ENCODE results near the gene SPRYD3.
"Not testable (repeated sequence)": the region's sequence is repeated elsewhere in the genome, so short reads cannot be mapped to it uniquely, and the experiment has no call there.

SPRYD3 gene

GRCh38 chr12:53097564-53098353, 18.6 kb upstream of the SPRYD3 start, which contains the start of gene IGFBP6:
IGFBP6 (plus strand) TSS chr12:53097667; CDS start chr12:53097718, 51 bp downstream.
- peak within 1 kb of the TSS; percentile 67 for H3K4me3 Mint-ChIP-seq
- no peaks in the 10 kb centered on the region for H3K9me3 Mint-ChIP-seq
- no peak within 1 kb of the TSS for H3K27ac Mint-ChIP-seq (ENCODE audit: low read depth)
- peaks cover 45% of the 10 kb centered on the region for H3K4me1 Mint-ChIP-seq
- H3K36me3 Mint-ChIP-seq (ENCODE audit: insufficient read depth), result peaks cover 1% of the 10 kb centered on the region
- DNase-seq (ENCODE audit: low spot score in 2 of 2) (peak; percentile 26 to 33), ATAC-seq (replicated peaks; ENCODE audit: extremely low read depth, poor library complexity, severe bottlenecking) (peak; percentile 61)
- H3K27me3 Mint-ChIP-seq, result no peaks in the 10 kb centered on the region

- H3K4me3 Mint-ChIP-seq, result peak overlapping the region; percentile 67
- H3K27me3 Mint-ChIP-seq, result peaks cover 5% of the 10 kb centered on the region
- peaks cover 39% of the 10 kb centered on the region for H3K4me1 Mint-ChIP-seq
- H3K27ac Mint-ChIP-seq (ENCODE audit: low read depth), result no peak overlapping the region
- no peak for ATAC-seq (replicated peaks; ENCODE audit: extremely low read depth, poor library complexity, severe bottlenecking)
- no peak for DNase-seq (ENCODE audit: low spot score in 2 of 2)
- H3K36me3 Mint-ChIP-seq (ENCODE audit: insufficient read depth), result peaks cover 1% of the 10 kb centered on the region
- H3K9me3 Mint-ChIP-seq, result no peaks in the 10 kb centered on the region
These were observed 18.0 kb upstream of the SPRYD3 start for GRCh38 chr12:53097207-53097563.

- H3K27me3 Mint-ChIP-seq, result peaks cover 10% of the 10 kb centered on the region
- no peak for ATAC-seq (replicated peaks; ENCODE audit: extremely low read depth, poor library complexity, severe bottlenecking)
- H3K4me1 Mint-ChIP-seq, result peaks cover 35% of the 10 kb centered on the region
- no peak overlapping the region for H3K27ac Mint-ChIP-seq (ENCODE audit: low read depth)
- peak overlapping the region; percentile 67 for H3K4me3 Mint-ChIP-seq
- H3K36me3 Mint-ChIP-seq (ENCODE audit: insufficient read depth), result peaks cover 1% of the 10 kb centered on the region
- no peaks in the 10 kb centered on the region for H3K9me3 Mint-ChIP-seq
- DNase-seq (ENCODE audit: low spot score in 2 of 2), result no peak
These were observed 17.6 kb upstream of the SPRYD3 start for GRCh38 chr12:53096759-53097158.

- no peak for ATAC-seq (replicated peaks; ENCODE audit: extremely low read depth, poor library complexity, severe bottlenecking)
- Mint-ChIP-seq H3K27me3 (peaks cover 13% of the 10 kb centered on the region), H3K4me3 (peak overlapping the region; percentile 41), H3K9me3 (no peaks in the 10 kb centered on the region), H3K4me1 (peaks cover 35% of the 10 kb centered on the region), H3K27ac (ENCODE audit: low read depth) (no peak overlapping the region), H3K36me3 (ENCODE audit: insufficient read depth) (peaks cover 1% of the 10 kb centered on the region)
- no peak for DNase-seq (ENCODE audit: low spot score in 2 of 2)
These were observed 17.0 kb upstream of the SPRYD3 start for GRCh38 chr12:53096089-53096741.

GRCh38 chr12:53095596-53095895, 16.4 kb upstream of the SPRYD3 start:
- H3K4me3 Mint-ChIP-seq; DNase-seq (ENCODE audit: low spot score in 2 of 2); H3K27ac Mint-ChIP-seq (ENCODE audit: low read depth); H3K9me3 Mint-ChIP-seq; ATAC-seq (replicated peaks; ENCODE audit: extremely low read depth, poor library complexity, severe bottlenecking); H3K36me3 Mint-ChIP-seq (ENCODE audit: insufficient read depth): not testable (repeated sequence)
- H3K27me3 Mint-ChIP-seq, result peaks cover 13% of the 10 kb centered on the region
- H3K4me1 Mint-ChIP-seq, result peaks cover 35% of the 10 kb centered on the region

GRCh38 chr12:53094796-53095595, 15.8 kb upstream of the SPRYD3 start:
- H3K36me3 Mint-ChIP-seq (ENCODE audit: insufficient read depth); DNase-seq (ENCODE audit: low spot score in 2 of 2); H3K9me3 Mint-ChIP-seq; H3K4me3 Mint-ChIP-seq; ATAC-seq (replicated peaks; ENCODE audit: extremely low read depth, poor library complexity, severe bottlenecking); H3K27ac Mint-ChIP-seq (ENCODE audit: low read depth): not testable (repeated sequence)
- Mint-ChIP-seq H3K27me3 (peaks cover 13% of the 10 kb centered on the region), H3K4me1 (peaks cover 35% of the 10 kb centered on the region)

- ATAC-seq (replicated peaks; ENCODE audit: extremely low read depth, poor library complexity, severe bottlenecking) (no peak), DNase-seq (ENCODE audit: low spot score in 2 of 2) (no peak)
- Mint-ChIP-seq H3K4me3 (no peak overlapping the region), H3K4me1 (peaks cover 32% of the 10 kb centered on the region), H3K9me3 (no peaks in the 10 kb centered on the region), H3K36me3 (ENCODE audit: insufficient read depth) (peaks cover under 1% of the 10 kb centered on the region), H3K27me3 (peaks cover 13% of the 10 kb centered on the region), H3K27ac (ENCODE audit: low read depth) (no peak overlapping the region)
These were observed 15.2 kb upstream of the SPRYD3 start for GRCh38 chr12:53094394-53094787.

- Mint-ChIP-seq H3K27ac (ENCODE audit: low read depth) (no peak overlapping the region), H3K4me3 (no peak overlapping the region), H3K4me1 (peaks cover 27% of the 10 kb centered on the region), H3K9me3 (no peaks in the 10 kb centered on the region), H3K36me3 (ENCODE audit: insufficient read depth) (no peaks in the 10 kb centered on the region), H3K27me3 (peaks cover 13% of the 10 kb centered on the region)
- DNase-seq (ENCODE audit: low spot score in 2 of 2) (no peak), ATAC-seq (replicated peaks; ENCODE audit: extremely low read depth, poor library complexity, severe bottlenecking) (no peak)
These were observed 14.7 kb upstream of the SPRYD3 start for GRCh38 chr12:53093777-53094393.

GRCh38 chr12:53091756-53092155, 12.6 kb upstream of the SPRYD3 start:
- DNase-seq (ENCODE audit: low spot score in 2 of 2), result no peak
- Mint-ChIP-seq H3K4me1 (peaks cover 6% of the 10 kb centered on the region), H3K9me3 (no peaks in the 10 kb centered on the region), H3K36me3 (ENCODE audit: insufficient read depth) (no peaks in the 10 kb centered on the region), H3K4me3 (no peak overlapping the region), H3K27ac (ENCODE audit: low read depth) (no peak overlapping the region), H3K27me3 (peaks cover 13% of the 10 kb centered on the region)
- no peak for ATAC-seq (replicated peaks; ENCODE audit: extremely low read depth, poor library complexity, severe bottlenecking)

GRCh38 chr12:53090554-53090953, 11.4 kb upstream of the SPRYD3 start:
- no peak overlapping the region for H3K4me3 Mint-ChIP-seq
- H3K36me3 Mint-ChIP-seq (ENCODE audit: insufficient read depth), result no peaks in the 10 kb centered on the region
- no peaks in the 10 kb centered on the region for H3K4me1 Mint-ChIP-seq
- DNase-seq (ENCODE audit: low spot score in 2 of 2) (no peak), ATAC-seq (replicated peaks; ENCODE audit: extremely low read depth, poor library complexity, severe bottlenecking) (no peak)
- no peak overlapping the region for H3K27ac Mint-ChIP-seq (ENCODE audit: low read depth)
- no peaks in the 10 kb centered on the region for H3K9me3 Mint-ChIP-seq
- H3K27me3 Mint-ChIP-seq, result peaks cover 19% of the 10 kb centered on the region

GRCh38 chr12:53090105-53090504, 10.9 kb upstream of the SPRYD3 start:
- Mint-ChIP-seq H3K9me3 (no peaks in the 10 kb centered on the region), H3K36me3 (ENCODE audit: insufficient read depth) (no peaks in the 10 kb centered on the region), H3K4me1 (no peaks in the 10 kb centered on the region), H3K27ac (ENCODE audit: low read depth) (no peak overlapping the region), H3K4me3 (no peak overlapping the region), H3K27me3 (peaks cover 23% of the 10 kb centered on the region)
- ATAC-seq (replicated peaks; ENCODE audit: extremely low read depth, poor library complexity, severe bottlenecking), result no peak
- DNase-seq (ENCODE audit: low spot score in 2 of 2), result no peak

GRCh38 chr12:53086361-53086760, 7.2 kb upstream of the SPRYD3 start:
- peaks cover 9% of the 10 kb centered on the region for H3K27me3 Mint-ChIP-seq
- ATAC-seq (replicated peaks; ENCODE audit: extremely low read depth, poor library complexity, severe bottlenecking) (no peak), DNase-seq (ENCODE audit: low spot score in 2 of 2) (no peak)
- H3K4me1 Mint-ChIP-seq, result no peaks in the 10 kb centered on the region
- H3K27ac Mint-ChIP-seq (ENCODE audit: low read depth), result no peak overlapping the region
- H3K9me3 Mint-ChIP-seq, result no peaks in the 10 kb centered on the region
- no peaks in the 10 kb centered on the region for H3K36me3 Mint-ChIP-seq (ENCODE audit: insufficient read depth)
- H3K4me3 Mint-ChIP-seq, result no peak overlapping the region
